ENCODE results near the gene BDKRB2.

The BDKRB2 gene

GRCh38 chr14:96257900-96258299 lies 53.3 kb downstream of the BDKRB2 start:
- no peak overlapping the region for H3K4me3 Mint-ChIP-seq
- no peak overlapping the region for H3K27ac Mint-ChIP-seq
- no peaks in the 10 kb centered on the region for H3K4me1 Mint-ChIP-seq
- H3K36me3 Mint-ChIP-seq, result no peaks in the 10 kb centered on the region
- H3K27me3 Mint-ChIP-seq, result peaks cover 6% of the 10 kb centered on the region
- no peaks in the 10 kb centered on the region for H3K9me3 Mint-ChIP-seq

GRCh38 chr14:96260341-96260821 lies 55.7 kb downstream of the BDKRB2 start:
- Mint-ChIP-seq H3K27me3 (peaks cover 3% of the 10 kb centered on the region), H3K9me3 (no peaks in the 10 kb centered on the region), H3K4me1 (no peaks in the 10 kb centered on the region), H3K4me3 (no peak overlapping the region), H3K27ac (no peak overlapping the region), H3K36me3 (no peaks in the 10 kb centered on the region)

- H3K27ac Mint-ChIP-seq, result no peak overlapping the region
- H3K27me3 Mint-ChIP-seq, result peaks cover 3% of the 10 kb centered on the region
- H3K36me3 Mint-ChIP-seq, result no peaks in the 10 kb centered on the region
- no peaks in the 10 kb centered on the region for H3K9me3 Mint-ChIP-seq
- H3K4me3 Mint-ChIP-seq, result no peak overlapping the region
- H3K4me1 Mint-ChIP-seq, result no peaks in the 10 kb centered on the region
Observed at GRCh38 chr14:96261053-96261452, 56.4 kb downstream of the BDKRB2 start.

- H3K36me3 Mint-ChIP-seq, result no peaks in the 10 kb centered on the region
- H3K27ac Mint-ChIP-seq, result no peak overlapping the region
- peaks cover 3% of the 10 kb centered on the region for H3K27me3 Mint-ChIP-seq
- no peaks in the 10 kb centered on the region for H3K4me1 Mint-ChIP-seq
- no peaks in the 10 kb centered on the region for H3K9me3 Mint-ChIP-seq
- H3K4me3 Mint-ChIP-seq, result no peak overlapping the region
Observed at GRCh38 chr14:96261772-96262655, 57.4 kb downstream of the BDKRB2 start.

GRCh38 chr14:96263347-96264199 lies 58.9 kb downstream of the BDKRB2 start:
- Mint-ChIP-seq H3K27me3 (peaks cover 1% of the 10 kb centered on the region), H3K4me3 (no peak overlapping the region), H3K4me1 (no peaks in the 10 kb centered on the region), H3K27ac (no peak overlapping the region), H3K36me3 (no peaks in the 10 kb centered on the region), H3K9me3 (no peaks in the 10 kb centered on the region)

GRCh38 chr14:96264200-96264553 lies 59.5 kb downstream of the BDKRB2 start:
- Mint-ChIP-seq H3K9me3 (no peaks in the 10 kb centered on the region), H3K4me1 (no peaks in the 10 kb centered on the region), H3K4me3 (no peak overlapping the region), H3K27ac (no peak overlapping the region), H3K27me3 (peaks cover 1% of the 10 kb centered on the region), H3K36me3 (no peaks in the 10 kb centered on the region)

- H3K27me3 Mint-ChIP-seq, result no peaks in the 10 kb centered on the region
Observed at GRCh38 chr14:96264853-96265252, 60.2 kb downstream of the BDKRB2 start.

GRCh38 chr14:96265383-96266095 lies 60.9 kb downstream of the BDKRB2 start:
- no peaks in the 10 kb centered on the region for H3K9me3 Mint-ChIP-seq
- no peak overlapping the region for H3K4me3 Mint-ChIP-seq
- no peak overlapping the region for H3K27ac Mint-ChIP-seq
- H3K4me1 Mint-ChIP-seq, result no peaks in the 10 kb centered on the region
- H3K27me3 Mint-ChIP-seq, result no peaks in the 10 kb centered on the region
- no peaks in the 10 kb centered on the region for H3K36me3 Mint-ChIP-seq

More at GRCh38 chr14:96264853-96265252, 60.2 kb downstream of the BDKRB2 start:
- H3K4me3 Mint-ChIP-seq, result no peak overlapping the region
- H3K36me3 Mint-ChIP-seq, result no peaks in the 10 kb centered on the region
- H3K27ac Mint-ChIP-seq, result no peak overlapping the region
- no peaks in the 10 kb centered on the region for H3K9me3 Mint-ChIP-seq
- H3K4me1 Mint-ChIP-seq, result no peaks in the 10 kb centered on the region

GRCh38 chr14:96267336-96267735 lies 62.7 kb downstream of the BDKRB2 start:
- H3K27me3 Mint-ChIP-seq, result no peaks in the 10 kb centered on the region
- H3K4me3 Mint-ChIP-seq, result no peak overlapping the region
- no peaks in the 10 kb centered on the region for H3K36me3 Mint-ChIP-seq
- no peak overlapping the region for H3K27ac Mint-ChIP-seq
- H3K9me3 Mint-ChIP-seq, result no peaks in the 10 kb centered on the region
- no peaks in the 10 kb centered on the region for H3K4me1 Mint-ChIP-seq

- Mint-ChIP-seq H3K36me3 (no peaks in the 10 kb centered on the region), H3K27ac (no peak overlapping the region), H3K9me3 (no peaks in the 10 kb centered on the region), H3K4me1 (no peaks in the 10 kb centered on the region), H3K4me3 (no peak overlapping the region), H3K27me3 (no peaks in the 10 kb centered on the region)
Observed at GRCh38 chr14:96267916-96268315, 63.3 kb downstream of the BDKRB2 start.

GRCh38 chr14:96268431-96269358 lies 64.1 kb downstream of the BDKRB2 start:
- H3K4me1 Mint-ChIP-seq, result no peaks in the 10 kb centered on the region
- H3K27me3 Mint-ChIP-seq, result no peaks in the 10 kb centered on the region
- no peak overlapping the region for H3K4me3 Mint-ChIP-seq
- no peak overlapping the region for H3K27ac Mint-ChIP-seq
- H3K9me3 Mint-ChIP-seq, result no peaks in the 10 kb centered on the region
- H3K36me3 Mint-ChIP-seq, result no peaks in the 10 kb centered on the region

- H3K4me1 Mint-ChIP-seq, result no peaks in the 10 kb centered on the region
- no peaks in the 10 kb centered on the region for H3K9me3 Mint-ChIP-seq
- no peak overlapping the region for H3K4me3 Mint-ChIP-seq
- H3K36me3 Mint-ChIP-seq, result no peaks in the 10 kb centered on the region
- H3K27me3 Mint-ChIP-seq, result no peaks in the 10 kb centered on the region
- no peak overlapping the region for H3K27ac Mint-ChIP-seq
Observed at GRCh38 chr14:96269359-96269710, 64.7 kb downstream of the BDKRB2 start.

GRCh38 chr14:96270565-96271420 lies 66.2 kb downstream of the BDKRB2 start:
- Mint-ChIP-seq H3K27me3 (no peaks in the 10 kb centered on the region), H3K4me1 (peaks cover 3% of the 10 kb centered on the region), H3K9me3 (no peaks in the 10 kb centered on the region), H3K36me3 (no peaks in the 10 kb centered on the region), H3K4me3 (no peak overlapping the region), H3K27ac (no peak overlapping the region)

GRCh38 chr14:96271421-96271762 lies 66.8 kb downstream of the BDKRB2 start:
- H3K9me3 Mint-ChIP-seq, result no peaks in the 10 kb centered on the region

More at GRCh38 chr14:96271421-96271762, 66.8 kb downstream of the BDKRB2 start:
- H3K27me3 Mint-ChIP-seq, result no peaks in the 10 kb centered on the region
- no peaks in the 10 kb centered on the region for H3K36me3 Mint-ChIP-seq
- H3K27ac Mint-ChIP-seq, result no peak overlapping the region
- peaks cover 3% of the 10 kb centered on the region for H3K4me1 Mint-ChIP-seq
- H3K4me3 Mint-ChIP-seq, result no peak overlapping the region

Data from activated naive CD4-positive, alpha-beta T cell treated with anti-CD3 and anti-CD28 coated beads, Interleukin-2, amount 50 U/mL, for 24 hours (primary cell).